Measurements from ENCODE around the gene SRPK3.
"Not testable (repeated sequence)": the region's sequence is repeated elsewhere in the genome, so short reads cannot be mapped to it uniquely, and the experiment has no call there.

Gene SRPK3

DNA sequence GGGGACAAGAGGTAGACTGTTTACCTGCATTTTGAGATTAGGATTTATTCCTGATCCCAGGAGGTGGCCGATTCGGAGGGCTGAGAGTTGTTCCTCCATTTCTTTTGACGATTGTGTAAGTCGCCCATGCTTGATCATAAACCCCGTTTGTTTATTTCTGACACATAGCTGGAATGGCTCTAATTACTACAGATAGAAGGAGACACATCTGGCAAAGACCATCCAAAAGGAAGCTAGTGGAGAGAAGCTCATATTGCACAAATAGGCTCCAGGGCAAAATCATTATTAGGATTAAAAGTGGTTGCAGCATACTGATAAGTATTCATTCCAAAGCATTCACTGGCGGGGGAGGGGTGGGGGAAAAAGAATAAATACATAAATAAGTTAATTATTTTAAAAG lies 33.9 kb upstream of the SRPK3 start:
- DNase-seq, result not testable (repeated sequence)

DNA sequence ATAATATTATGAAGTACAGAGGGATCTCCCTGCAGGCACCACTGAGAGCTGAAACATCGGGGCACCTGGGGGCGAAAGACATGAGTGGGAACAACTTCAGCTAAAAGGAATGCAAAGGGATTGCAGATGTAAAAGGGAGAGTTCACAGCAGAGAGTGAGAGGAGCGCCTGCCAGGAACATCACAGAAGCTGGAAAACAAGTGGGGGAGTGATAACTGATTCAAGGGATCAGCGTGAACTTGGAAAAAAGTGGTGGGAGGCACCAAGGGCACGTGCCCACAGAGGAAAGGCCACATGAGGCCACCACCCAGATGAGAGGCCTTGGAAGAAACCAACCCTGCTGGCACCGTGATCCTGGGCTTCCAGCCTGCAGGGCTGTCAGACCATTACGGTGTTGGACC lies 31.8 kb upstream of the SRPK3 start:
- DNase-seq, result not testable (repeated sequence)

DNA sequence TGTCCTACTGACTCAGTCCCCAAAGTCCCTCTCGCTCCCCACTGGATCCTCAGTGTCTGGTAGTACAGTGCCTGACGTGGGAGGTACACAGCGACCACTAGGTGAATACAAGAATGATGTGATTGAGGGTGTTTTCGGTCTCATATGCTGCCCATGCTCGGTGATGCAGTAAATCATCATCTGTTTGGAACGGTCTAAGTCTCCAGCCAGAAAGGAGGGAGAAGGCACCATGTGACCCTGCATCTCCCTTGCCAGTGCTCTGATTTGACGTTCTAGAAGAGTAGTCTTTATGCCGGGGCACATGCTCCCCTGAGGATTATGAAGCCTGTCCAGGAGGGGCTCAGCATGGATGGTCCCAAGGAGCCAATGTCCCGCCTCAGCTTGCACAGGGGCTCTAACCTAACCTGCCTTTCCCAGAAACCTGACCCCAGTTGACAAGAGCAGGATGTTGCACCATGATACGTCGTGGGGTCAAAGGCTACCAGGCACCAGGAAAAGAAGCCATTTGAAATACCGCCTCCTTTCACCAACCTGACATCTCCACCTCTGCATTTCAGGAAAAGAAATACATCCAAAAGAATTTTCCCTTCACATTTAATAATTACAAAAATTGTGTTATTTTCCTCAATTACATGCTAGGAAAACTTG lies 30.6 kb upstream of the SRPK3 start:
- no peak for DNase-seq

DNA sequence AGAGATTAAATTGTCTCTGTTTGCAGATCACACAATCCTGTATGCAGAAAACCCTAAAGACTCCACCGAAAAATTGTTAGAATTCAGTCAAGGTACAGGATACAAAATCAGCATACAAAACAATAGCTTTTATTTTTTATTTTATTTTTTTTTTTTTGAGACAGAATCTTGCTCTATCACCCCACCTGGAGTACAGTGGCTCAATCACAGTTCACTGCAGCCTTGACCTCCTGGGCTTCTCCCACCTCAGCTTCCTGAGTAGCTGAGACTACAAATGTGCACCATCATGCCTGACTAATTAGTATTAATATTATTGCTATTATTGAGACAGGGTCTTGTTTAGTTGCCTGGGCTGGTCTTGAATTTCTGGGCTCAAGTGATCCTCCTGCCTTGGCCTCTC lies 25.7 kb upstream of the SRPK3 start:
- no peak for DNase-seq

DNA sequence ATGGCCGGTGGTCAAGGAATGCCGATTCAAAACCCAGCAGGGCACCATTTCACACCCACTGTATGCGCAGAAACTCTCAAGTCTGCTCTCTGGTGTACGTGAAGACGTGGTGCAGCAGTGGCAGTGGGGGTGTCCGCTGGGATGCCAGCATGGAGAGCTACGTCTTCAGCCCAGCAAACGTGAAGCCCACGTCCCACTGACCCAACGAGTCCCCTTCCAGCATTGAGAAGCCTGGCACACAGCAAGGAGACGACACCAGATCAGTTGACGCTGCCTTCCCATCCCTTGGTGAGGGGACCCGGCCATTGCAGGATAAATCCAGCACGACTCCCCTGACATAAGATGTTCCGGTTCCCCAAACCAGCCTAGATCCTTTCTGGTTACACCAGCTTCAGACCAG lies 19.0 kb upstream of the SRPK3 start:
- DNase-seq, result no peak

DNA sequence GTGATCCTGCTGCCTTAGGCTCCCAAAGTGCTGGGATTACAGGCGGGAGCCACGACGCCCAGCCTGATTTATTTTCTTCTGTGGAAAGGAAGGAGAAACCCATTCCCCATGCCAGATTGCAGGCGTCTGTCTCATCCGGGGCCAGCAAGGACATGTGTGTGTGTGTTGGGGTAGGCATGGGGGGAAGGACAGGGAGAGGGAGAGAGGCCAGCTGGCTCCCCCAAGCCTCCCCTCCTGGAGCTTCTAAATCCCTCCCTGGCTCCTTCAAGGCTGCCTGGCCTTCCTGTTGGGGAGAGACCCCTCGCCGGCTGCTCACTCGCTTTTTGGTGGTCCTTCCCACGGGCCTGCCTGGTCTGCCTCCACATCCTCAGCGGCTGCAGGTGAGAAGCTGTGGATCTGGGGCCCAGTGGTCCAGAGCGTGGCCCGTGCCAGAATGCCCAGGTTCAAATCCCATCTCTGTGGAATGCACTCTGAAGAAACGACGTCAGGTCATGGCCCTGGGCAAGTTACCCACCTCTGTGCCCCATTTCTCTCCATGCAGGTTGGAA lies 18.1 kb upstream of the SRPK3 start:
- DNase-seq, result no peak

DNA sequence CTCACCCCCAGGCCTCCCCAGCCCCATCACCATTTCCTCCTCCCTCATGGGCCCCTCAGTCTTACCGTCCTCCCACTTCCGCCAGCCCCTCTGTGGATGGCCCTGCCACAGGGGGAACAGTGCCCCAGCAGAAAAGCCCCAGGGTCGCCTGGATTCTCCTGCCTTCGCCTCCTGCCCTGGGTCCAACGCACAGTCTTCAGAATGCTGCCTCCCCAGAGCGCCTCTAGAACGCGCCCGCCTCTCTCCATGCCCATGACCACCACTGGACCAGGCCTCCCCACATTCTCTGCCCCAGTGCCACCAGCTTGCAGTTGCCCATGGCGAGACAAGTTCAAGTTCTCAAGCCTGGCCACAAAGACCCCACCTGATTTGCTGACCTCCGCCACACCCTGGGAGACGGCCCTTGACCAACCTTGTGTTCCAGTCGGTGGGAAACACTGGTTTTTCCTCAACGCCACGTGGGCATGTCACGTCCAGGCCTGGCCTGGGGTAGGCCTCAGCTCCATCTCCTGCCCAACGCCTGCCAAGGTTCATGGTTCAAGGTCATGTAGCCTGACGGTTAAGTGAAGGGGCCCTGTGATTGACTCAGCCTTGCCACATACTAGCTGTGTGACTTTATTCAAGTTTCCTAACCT lies 17.4 kb upstream of the SRPK3 start:
- no peak for DNase-seq

DNA sequence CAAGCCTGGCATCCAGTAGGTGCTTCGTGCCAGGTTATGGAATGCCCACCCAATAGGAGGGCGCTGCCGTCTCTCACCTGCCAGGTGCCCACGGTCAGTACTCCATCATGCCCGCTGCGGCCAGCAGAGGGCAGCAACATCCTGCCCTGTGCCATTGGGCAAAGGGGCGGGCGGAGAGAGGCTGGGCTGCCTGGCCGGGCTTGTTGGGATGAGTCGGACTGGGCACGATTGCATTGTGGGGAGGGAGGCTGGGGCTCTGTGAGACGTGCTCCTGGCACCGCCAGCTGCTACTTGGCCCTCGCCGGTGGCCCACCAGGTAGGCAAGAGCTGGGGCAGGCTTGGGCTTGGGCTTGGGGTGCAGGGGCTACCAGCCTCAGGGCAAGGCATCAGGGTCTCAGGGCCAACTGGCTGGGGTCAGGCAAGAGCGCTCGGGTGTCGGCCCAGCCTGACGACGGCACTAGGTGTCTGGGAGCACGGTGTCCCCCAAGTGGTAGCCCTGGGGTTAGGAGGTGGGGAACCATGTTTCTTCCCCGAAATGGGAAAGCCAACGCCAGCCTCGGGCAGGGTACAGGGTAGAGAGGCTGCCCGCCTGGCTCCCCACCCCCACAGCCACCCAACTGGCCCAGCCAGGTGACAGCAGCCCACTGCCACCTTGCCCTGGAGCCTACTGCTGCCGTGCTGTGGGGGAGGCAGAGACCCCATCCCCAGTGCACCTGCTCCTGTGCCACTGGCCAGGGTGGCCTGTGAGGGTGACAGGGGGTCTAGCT lies 16.7 kb upstream of the SRPK3 start, which contains the start of gene PLXNB3:
Gene PLXNB3, plus strand, starts transcription at position 261 of the 767 bp plus-strand sequence. CDS start 1,287 bp downstream, outside the sequence.
- DNase-seq, result peak; percentile 43

DNA sequence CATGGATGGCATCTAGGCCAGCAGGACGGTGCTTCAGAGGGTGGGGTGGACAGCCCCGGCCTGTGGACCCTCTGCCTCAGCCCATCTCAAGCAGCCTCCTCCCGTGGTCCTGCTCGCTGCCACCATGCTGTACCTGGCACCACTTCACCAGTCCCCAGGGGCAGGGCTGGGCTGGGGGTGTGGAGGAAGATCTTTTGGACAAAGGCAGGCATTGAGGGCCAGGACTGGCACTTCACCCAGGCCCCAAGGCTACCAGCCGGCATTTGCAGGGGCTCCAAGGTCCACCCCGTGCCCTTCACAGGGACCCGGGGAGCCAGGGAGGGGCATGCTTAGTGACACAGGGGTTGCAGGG lies 16.1 kb upstream of the SRPK3 start:
- no peak for DNase-seq

DNA sequence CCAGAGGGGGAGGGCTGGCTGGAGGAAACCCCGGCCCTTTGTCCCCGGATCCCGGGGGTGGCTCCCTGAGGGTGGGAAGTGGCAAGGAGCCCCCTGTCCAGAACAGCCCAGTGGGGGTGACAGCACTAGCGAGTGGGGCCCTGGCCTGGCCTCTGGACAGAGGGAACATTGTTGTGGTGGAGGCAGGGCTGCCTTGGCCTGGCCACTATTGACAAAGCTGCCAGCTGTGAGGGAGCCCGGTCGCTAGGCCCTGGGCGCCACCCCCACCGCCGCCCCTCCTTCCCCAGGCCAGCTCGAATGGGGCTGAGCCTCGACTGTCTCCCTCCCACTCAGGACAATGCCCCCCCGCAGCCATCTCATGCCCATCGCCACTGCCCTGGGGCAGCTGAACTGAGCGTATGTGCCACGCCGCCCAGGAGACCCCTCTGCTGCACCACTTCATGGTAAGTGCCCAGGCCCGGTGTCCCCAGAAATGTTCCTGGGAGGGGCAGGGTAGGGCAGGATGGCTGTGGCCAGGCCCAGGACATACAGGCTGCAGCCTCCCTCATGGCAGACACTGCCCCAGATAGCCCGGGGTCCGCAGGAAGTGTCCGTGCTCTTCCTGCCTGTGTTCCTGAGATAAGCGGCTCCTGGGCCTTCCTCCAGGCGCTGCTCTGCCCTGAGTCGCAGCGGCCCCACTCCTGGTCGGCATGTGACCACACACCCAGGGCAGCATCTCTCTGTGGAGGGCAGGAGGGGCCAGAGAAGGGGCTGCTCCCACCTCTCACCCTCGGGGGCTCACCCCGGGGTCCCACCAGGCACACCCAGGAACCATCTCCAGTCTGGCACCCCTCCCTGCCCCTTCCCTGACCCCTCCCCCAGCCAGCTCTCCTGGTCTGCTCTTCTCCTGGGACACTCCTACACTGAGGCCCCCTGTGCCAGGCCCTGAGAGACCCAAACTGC lies 15.4 kb upstream of the SRPK3 start:
- DNase-seq, result no peak

DNA sequence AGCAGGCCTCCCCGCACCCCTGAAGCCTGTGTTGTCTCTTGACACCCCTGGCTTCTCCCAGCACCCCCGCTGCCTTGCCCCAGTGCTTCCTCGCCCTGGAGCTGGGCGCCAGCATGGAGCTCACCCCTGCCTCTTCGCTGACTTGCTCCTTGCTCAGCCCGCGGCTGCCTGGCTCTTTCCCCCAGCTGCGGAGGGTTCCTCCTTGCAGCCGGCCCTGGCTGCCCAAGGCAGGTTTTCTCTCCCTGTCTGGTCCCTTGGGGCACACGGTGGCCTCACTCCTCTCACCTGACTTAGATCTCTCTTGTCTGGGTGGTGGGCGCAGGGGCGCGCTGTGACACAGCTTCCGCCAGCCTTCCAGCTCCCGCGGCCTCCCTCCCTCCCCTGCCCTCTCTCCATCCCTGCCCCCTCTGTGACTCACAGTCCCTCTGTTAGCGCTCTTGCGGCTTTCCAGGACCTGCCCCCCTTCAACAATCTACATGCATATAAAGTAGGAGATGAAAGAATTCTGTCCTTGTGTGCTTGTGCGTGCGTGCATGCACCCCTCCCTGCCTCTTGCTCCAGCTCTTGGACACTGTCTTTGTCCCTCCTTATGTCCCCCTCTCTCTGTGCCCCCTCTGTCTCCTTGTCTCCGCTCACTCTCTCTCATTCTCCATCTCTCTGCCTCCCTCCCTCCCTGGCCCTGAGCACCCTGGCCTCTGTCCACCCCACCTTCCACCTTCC lies 14.6 kb upstream of the SRPK3 start:
- no peak for DNase-seq

DNA sequence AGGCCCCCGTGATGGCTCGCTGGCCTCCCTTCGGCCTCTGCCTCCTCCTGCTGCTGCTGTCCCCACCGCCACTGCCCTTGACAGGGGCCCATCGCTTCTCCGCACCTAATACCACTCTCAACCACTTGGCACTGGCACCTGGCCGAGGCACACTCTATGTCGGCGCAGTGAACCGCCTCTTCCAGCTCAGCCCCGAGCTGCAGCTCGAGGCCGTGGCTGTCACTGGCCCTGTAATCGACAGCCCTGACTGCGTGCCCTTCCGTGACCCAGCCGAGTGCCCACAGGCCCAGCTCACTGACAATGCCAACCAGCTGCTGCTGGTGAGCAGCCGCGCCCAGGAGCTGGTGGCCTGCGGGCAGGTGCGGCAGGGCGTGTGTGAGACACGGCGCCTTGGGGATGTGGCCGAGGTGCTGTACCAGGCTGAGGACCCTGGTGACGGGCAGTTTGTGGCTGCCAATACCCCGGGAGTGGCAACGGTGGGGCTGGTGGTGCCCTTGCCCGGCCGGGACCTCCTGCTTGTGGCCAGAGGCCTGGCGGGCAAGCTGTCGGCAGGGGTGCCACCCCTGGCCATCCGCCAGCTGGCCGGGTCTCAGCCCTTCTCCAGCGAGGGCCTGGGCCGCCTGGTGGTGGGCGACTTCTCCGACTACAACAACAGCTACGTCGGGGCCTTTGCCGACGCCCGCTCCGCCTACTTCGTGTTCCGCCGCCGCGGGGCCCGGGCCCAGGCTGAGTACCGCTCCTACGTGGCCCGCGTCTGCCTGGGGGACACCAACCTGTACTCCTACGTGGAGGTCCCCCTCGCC lies 13.8 kb upstream of the SRPK3 start:
- no peak for DNase-seq

DNA sequence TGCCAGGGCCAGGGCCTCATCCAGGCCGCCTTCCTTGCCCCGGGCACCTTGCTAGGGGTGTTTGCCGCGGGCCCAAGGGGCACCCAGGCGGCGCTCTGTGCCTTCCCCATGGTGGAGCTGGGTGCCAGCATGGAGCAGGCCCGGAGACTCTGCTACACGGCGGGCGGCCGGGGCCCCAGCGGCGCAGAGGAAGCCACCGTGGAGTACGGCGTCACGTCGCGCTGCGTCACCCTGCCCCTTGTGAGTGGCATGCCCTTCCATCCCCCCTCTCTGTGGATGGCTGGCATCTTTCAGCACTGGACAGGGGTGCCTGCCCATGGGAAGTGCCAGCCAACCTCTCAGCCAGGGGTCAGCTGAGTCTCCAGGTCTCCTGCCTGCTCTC lies 13.2 kb upstream of the SRPK3 start:
- DNase-seq, result no peak

DNA sequence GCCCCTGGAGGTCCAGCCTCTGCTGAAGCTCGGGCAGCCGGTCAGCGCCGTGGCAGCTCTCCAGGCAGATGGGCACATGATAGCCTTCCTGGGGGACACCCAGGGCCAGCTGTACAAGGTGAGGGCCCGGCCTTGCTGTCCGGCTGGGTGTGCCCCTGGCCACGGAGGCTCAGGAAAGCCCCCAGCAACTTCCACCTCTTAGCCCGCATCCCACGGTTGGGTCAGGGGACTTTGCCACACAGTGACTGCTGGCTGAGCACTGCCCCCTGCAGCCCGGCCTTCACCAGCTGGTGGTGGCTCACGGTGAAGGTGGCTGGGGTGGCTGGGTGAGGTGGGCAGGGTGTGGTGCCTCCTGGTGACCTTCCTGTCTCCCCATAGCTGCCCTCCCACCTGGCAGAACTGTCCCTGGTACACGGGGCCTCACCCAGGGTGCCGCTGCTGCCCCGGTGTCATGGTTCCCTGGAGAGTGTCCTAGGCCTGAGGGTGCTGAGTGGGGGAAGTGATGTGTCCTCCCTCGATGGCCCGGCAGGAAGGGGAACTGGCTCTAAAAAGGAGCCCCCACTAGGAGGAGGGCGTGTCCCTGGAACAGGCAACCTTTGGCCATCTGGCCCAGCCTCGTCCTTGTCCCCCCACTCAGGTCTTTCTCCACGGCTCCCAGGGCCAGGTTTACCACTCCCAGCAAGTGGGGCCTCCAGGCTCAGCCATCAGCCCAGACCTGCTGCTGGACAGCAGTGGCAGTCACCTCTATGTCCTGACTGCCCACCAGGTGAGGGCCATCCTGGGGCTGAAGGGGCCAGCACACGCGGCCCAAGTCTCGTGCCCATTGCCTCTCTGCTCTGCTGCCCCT lies 12.3 kb upstream of the SRPK3 start:
- no peak for DNase-seq

DNA sequence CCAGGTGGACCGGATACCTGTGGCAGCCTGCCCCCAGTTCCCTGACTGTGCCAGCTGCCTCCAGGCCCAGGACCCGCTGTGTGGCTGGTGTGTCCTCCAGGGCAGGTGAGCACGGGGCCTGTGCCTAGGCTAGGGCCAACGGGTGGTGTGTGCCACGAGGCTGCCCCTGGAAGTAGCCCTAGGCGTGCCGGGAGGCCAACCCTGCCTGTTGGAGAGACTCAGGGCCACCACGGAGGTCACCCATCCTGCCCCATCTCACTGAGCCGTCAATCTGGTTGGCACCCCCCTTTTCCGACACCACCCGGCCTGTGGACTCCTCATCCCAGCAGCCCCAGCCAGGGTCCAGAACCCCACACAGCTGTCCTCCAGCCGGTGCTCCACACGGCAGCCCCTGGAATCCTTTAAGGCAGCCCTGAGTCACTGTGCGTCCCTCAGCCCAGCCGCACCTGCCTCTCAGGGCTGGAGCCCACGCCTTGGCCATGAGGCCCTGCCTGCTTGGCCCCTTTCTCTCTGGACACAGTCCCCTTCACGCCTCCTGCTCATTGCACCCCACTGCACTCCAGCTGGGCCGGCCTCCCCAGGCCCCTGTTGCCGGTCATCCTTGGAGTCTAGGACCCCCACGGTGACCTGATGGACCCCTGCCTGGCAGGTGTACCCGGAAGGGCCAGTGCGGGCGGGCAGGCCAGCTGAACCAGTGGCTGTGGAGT lies 11.5 kb upstream of the SRPK3 start:
- no peak for DNase-seq

DNA sequence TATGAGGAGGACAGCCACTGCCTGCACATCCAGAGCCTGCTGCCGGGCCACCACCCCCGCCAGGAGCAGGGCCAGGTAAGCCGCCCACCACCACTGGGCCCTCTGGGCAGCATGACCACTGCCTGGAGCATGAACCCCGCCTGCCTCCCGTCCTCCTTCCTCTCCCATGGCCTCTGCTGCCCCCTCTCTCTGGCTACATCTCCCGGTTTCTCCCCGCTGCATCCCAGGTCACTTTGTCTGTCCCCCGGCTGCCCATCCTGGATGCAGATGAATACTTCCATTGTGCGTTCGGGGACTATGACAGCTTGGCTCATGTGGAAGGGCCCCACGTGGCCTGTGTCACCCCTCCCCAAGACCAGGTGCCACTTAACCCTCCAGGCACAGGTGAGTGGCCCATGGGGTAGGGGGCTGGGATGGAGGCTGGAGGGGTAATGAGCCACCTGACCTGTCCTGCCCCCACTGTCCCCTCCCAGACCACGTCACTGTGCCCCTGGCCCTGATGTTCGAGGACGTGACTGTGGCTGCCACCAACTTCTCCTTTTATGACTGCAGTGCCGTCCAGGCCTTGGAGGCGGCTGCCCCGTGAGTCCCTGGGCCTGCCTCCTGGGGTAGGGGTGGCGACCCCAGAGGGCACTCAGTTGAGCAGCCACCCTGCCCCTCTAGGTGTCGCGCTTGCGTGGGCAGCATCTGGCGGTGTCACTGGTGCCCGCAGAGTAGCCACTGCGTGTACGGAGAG lies 10.8 kb upstream of the SRPK3 start:
- DNase-seq, result no peak

DNA sequence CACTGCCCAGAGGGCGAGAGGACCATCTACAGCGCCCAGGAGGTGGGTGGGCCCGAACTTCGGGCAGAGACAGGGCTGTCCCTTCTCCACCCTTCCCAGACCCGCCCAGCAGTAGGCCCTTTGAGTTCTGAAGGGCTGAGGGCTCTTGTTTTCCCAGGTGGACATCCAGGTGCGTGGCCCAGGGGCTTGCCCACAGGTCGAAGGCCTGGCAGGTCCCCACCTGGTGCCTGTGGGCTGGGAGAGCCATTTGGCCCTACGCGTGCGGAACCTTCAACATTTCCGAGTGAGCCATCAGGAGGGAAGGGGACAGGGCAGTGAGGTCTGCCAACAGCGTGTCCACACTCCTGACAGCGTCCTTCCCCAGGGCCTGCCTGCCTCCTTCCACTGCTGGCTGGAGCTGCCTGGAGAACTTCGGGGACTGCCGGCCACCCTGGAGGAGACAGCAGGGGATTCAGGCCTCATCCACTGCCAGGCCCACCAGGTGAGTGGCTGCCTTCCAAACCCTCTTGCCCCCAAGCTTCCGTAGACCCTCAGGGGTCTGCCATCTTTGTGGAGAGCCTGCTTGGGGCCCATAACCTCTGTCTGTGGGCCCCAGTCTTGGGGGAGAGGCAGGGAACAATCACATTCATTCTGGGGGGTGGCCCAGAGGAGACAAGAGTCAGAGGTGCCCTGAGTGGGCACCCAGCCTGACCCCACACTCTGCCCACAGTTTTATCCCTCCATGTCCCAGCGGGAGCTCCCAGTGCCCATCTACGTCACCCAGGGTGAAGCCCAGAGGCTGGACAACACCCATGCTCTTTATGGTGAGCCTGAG lies 10.0 kb upstream of the SRPK3 start:
- DNase-seq, result no peak

Data from NCI-H510A (cell line).